OCI-LY7 (cell line): ENCODE measurements around the gene ZDHHC11B. TPM values are rescaled to one million over a fixed set of nuclear protein-coding genes. Genes with fewer than 3 reads are reported as not detected.
"Not testable (repeated sequence)": the region's sequence is repeated elsewhere in the genome, so short reads cannot be mapped to it uniquely, and the experiment has no call there.

Source experiments
- BruUV-seq: library from RNA; stranded (reverse); fragments of 400-500 nt; replicated peaks from 2 replicates; lab custom pipeline; 2021; lab: Mats Ljungman, UMichigan
- CTCF ChIA-PET: fragments of 300-600 bp; sonication (Branson Sonifier 250); formaldehyde crosslinking; loops from one replicate; lab custom pipeline; 2022; ENCODE audit warnings: antibody characterized with exemption; ENCODE audit not compliant: unreplicated experiment; lab: Charles Lee
- POLR2A ChIA-PET: fragments of 300-600 bp; sonication (Branson Sonifier 250); formaldehyde crosslinking; loops from one replicate; lab custom pipeline; 2022; ENCODE audit warnings: antibody characterized with exemption; lab: Charles Lee
- DNase-seq: peaks from one replicate; pipeline ENCODE4 v3.0.0-alpha.2; 2015; ENCODE audit warnings: low spot score
- H2AFZ ChIP-seq: fragments of 200-600 bp; sonication (generic), shearing (Covaris generic); 2 replicates; pipeline ENCODE4 v1.6.1; 2014; ENCODE audit warnings: mild to moderate bottlenecking, antibody characterized with exemption, low read length, moderate library complexity
- H3K27ac ChIP-seq: fragments of 200-600 bp; sonication (generic); 2 replicates; pipeline ENCODE4 v1.5.1; 2014; ENCODE audit warnings: mixed run types, low read depth, mild to moderate bottlenecking, moderate library complexity, low read length, inconsistent platforms; ENCODE audit not compliant: poor library complexity, severe bottlenecking
- H3K36me3 ChIP-seq: fragments of 200-600 bp; sonication (generic); 2 replicates; pipeline ENCODE4 v1.6.1; 2014; ENCODE audit warnings: mild to moderate bottlenecking, antibody characterized with exemption, low read length, moderate library complexity, mixed read lengths; ENCODE audit not compliant: insufficient read depth
- H3K4me1 ChIP-seq: fragments of 200-600 bp; sonication (generic); 2 replicates; pipeline ENCODE4 v1.5.1; 2014; ENCODE audit warnings: mild to moderate bottlenecking, low read length; ENCODE audit not compliant: insufficient read depth, poor library complexity, severe bottlenecking
- H3K4me2 ChIP-seq: fragments of 200-600 bp; sonication (generic); 2 replicates; pipeline ENCODE4 v1.6.1; 2014; ENCODE audit warnings: mild to moderate bottlenecking, low read length
- H3K4me3 ChIP-seq: fragments of 200-600 bp; sonication (generic); 2 replicates; pipeline ENCODE4 v1.5.1; 2014; ENCODE audit warnings: mild to moderate bottlenecking, low read depth, low read length; ENCODE audit not compliant: poor library complexity, severe bottlenecking
- H3K79me2 ChIP-seq: fragments of 200-600 bp; sonication (generic); 2 replicates; pipeline ENCODE4 v1.6.1; 2016; ENCODE audit warnings: low read depth, mild to moderate bottlenecking, low read length, moderate library complexity, mixed read lengths; ENCODE audit not compliant: insufficient read depth
- H3K9me2 ChIP-seq: fragments of 200-600 bp; sonication (generic); 2 replicates; pipeline ENCODE4 v1.6.1; 2016; ENCODE audit warnings: mild to moderate bottlenecking, low read length, mixed read lengths; ENCODE audit not compliant: insufficient read depth
- H3K9me3 ChIP-seq: fragments of 200-600 bp; sonication (generic); 2 replicates; pipeline ENCODE4 v1.6.1; 2014; ENCODE audit warnings: mild to moderate bottlenecking, mixed run types, low read length, mixed read lengths
- H4K20me1 ChIP-seq: fragments of 200-600 bp; sonication (generic); 2 replicates; pipeline ENCODE4 v1.6.1; 2014; ENCODE audit warnings: mild to moderate bottlenecking, antibody characterized with exemption, low read length, moderate library complexity, mixed read lengths; ENCODE audit not compliant: insufficient read depth
- EZH2phosphoT487 ChIP-seq: fragments of 200-600 bp; sonication (generic); IDR thresholded peaks from 2 replicates; pipeline ENCODE4 v1.6.1; 2018; ENCODE audit warnings: low read depth, borderline replicate concordance, mild to moderate bottlenecking, mixed run types, antibody characterized with exemption, low read length, moderate library complexity, mixed read lengths
- intact Hi-C: fragments of 100-400 bp; cut with micrococcal nuclease; formaldehyde crosslinking; loops from one replicate; pipeline ENCODE4 v1.10.0; 2022; ENCODE audit not compliant: unreplicated experiment
- total RNA-seq, 2 experiments: library from RNA; depleted of rRNA in 1 of 2; stranded (reverse); fragments of >200 nt in 1 of 2; shearing (Covaris generic) in 1 of 2; gene quantifications; 2 replicates each; pipeline ENCODE4 v1.2.3, GENCODE V29; 2014 to 2022
- TF ChIP-seq, protein P1 (sequence below): fragments of 200-600 bp; sonication (generic); conservative IDR thresholded peaks from 2 replicates; pipeline ENCODE4 v1.5.1; 2014; ENCODE audit warnings: mild to moderate bottlenecking, antibody characterized with exemption, low read length, moderate library complexity, mixed read lengths

ZDHHC11B gene
- total RNA-seq, 2 experiments from 2014 or later: 0.29 TPM; not detected in 1

DNA sequence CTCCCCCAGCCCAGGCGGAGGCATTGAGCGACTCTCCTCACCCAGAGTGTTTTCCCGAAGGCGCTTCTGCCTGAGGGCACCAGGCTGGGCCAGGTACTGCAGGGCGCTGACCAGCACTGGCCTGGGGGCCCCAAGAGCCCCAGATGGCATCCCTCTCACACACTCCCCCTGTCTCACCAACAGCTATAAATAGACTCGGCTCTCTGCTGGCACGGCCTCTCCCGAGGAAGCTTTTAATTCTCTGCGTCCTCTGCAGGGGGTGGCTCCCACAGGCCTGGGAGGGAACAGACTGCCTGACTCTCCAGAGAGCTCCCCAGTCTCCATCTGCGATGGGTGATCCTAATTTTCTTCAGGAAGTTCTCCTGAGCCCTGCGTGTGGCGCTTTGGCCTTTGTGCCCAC is 2.2 kb downstream of the ZDHHC11B start:
- POLR2A ChIA-PET, intact Hi-C loops, DNase-seq: not testable (repeated sequence)

DNA sequence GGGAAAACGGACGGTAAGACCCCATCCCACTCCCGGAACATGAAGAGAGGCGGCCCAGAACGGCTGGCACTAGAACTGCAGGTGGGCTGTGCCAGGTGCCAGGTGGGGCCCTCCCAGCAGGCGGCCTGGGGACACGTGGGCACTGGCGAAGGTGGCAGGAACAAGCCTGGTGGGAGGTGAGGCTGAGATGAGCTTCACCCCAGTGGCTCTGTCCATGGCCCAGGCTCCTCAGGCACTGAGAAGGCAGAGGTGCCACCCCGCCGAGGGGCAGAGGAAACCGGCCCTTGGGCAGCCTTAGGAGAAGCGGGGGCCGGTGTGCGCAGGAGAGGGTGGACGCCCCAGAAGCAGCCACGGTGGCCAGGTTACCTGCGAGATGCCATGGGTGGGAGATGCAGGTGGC is 4.0 kb downstream of the ZDHHC11B start:
- H3K27ac ChIP-seq, H4K20me1 ChIP-seq, H2AFZ ChIP-seq, H3K4me2 ChIP-seq, H3K9me3 ChIP-seq, H3K4me1 ChIP-seq, intact Hi-C loops, POLR2A ChIA-PET, H3K36me3 ChIP-seq, H3K9me2 ChIP-seq, CTCF ChIA-PET, H3K4me3 ChIP-seq, DNase-seq, BruUV-seq, H3K79me2 ChIP-seq: not testable (repeated sequence)

More for the DNA sequence above, 2.2 kb downstream of the ZDHHC11B start:
- H3K79me2 ChIP-seq, H4K20me1 ChIP-seq, H3K27ac ChIP-seq, H3K4me1 ChIP-seq, BruUV-seq, H3K36me3 ChIP-seq, H2AFZ ChIP-seq, H3K4me2 ChIP-seq, H3K9me3 ChIP-seq, H3K9me2 ChIP-seq, H3K4me3 ChIP-seq, CTCF ChIA-PET: not testable (repeated sequence)

DNA sequence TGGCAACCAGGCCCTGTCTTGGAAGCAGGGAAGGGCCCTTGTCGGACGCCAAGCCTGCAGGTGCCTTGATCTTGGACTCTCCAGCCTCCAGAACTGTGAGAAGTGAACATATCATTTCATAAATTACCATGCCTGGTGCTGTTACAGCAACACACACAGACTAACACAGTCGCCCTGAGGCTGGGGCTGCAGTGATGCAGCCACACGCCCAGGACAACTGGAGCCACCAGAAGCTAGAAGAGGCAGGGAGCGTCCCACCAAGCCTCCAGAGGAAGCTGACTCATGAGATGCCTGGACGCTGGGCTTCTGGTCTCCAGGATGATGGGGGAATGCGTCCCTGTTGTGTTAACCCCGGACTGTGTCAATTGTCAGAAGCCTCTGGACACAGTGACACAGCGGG is 5.6 kb downstream of the ZDHHC11B start:
- H3K27ac ChIP-seq, H3K36me3 ChIP-seq, DNase-seq, H3K9me2 ChIP-seq, POLR2A ChIA-PET, H3K79me2 ChIP-seq, H4K20me1 ChIP-seq, H2AFZ ChIP-seq, H3K4me2 ChIP-seq, H3K9me3 ChIP-seq, H3K4me1 ChIP-seq, CTCF ChIA-PET, BruUV-seq, H3K4me3 ChIP-seq, intact Hi-C loops: not testable (repeated sequence)

DNA sequence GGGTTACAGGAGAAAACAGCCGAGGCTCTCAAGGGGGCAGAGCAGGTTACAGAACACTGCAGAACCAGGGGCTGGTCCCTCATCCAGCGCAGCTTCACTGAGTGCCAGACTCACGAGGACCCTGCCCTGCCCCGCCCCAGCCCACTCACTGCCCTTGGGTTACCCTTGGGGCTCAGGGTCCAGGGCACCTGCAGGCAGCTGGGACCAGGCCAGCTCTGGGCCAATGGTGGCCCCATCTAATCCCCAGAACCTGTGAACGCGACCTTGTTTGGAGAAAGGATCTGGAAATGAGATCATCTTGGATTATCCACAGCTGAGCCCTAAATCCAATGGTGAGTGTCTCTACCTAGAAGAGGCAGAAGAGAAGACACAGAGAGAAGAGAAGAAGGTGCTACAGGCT is 6.1 kb downstream of the ZDHHC11B start:
- H4K20me1 ChIP-seq, H3K36me3 ChIP-seq, H3K4me3 ChIP-seq, H3K9me3 ChIP-seq, CTCF ChIA-PET, H3K27ac ChIP-seq, H3K9me2 ChIP-seq, POLR2A ChIA-PET, intact Hi-C loops, DNase-seq, H3K4me1 ChIP-seq, BruUV-seq, H3K79me2 ChIP-seq, H3K4me2 ChIP-seq, H2AFZ ChIP-seq: not testable (repeated sequence)

DNA sequence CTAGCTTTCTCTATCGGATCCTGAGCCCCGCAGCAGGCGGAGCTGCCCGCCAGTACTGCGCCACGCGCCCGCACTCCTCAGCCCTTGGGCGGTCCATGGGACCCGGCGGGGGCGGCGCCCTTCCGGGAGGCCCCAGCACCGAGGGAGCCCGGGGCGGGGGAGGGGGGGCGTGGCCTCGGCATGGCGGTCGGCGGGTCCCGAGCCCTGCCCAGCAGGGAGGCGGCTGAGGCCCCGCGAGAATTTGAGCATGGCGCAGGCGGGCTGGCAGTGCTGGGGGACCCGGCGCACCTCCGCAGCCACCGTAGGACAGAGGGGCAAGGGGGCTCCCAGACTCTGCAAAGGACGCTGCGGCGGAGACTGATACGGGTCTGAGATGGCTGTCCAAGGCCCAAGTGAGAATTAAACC is 6.8 kb downstream of the ZDHHC11B start:
- BruUV-seq: no TSS peak
- Histone ChIP-seq H3K27ac (no peak overlapping the region), H3K4me3 (no peak overlapping the region), H3K4me2 (no peak overlapping the region), H3K79me2 (no peaks in the 10 kb centered on the region), H3K4me1 (no peaks in the 10 kb centered on the region), H3K9me3 (no peaks in the 10 kb centered on the region), H2AFZ (no peak overlapping the region), H3K9me2 (no peaks in the 10 kb centered on the region), H4K20me1 (no peaks in the 10 kb centered on the region), H3K36me3 (no peaks in the 10 kb centered on the region)
- intact Hi-C loops: no loop called here
- DNase-seq: no peak
- TF ChIP-seq, protein P1, sequence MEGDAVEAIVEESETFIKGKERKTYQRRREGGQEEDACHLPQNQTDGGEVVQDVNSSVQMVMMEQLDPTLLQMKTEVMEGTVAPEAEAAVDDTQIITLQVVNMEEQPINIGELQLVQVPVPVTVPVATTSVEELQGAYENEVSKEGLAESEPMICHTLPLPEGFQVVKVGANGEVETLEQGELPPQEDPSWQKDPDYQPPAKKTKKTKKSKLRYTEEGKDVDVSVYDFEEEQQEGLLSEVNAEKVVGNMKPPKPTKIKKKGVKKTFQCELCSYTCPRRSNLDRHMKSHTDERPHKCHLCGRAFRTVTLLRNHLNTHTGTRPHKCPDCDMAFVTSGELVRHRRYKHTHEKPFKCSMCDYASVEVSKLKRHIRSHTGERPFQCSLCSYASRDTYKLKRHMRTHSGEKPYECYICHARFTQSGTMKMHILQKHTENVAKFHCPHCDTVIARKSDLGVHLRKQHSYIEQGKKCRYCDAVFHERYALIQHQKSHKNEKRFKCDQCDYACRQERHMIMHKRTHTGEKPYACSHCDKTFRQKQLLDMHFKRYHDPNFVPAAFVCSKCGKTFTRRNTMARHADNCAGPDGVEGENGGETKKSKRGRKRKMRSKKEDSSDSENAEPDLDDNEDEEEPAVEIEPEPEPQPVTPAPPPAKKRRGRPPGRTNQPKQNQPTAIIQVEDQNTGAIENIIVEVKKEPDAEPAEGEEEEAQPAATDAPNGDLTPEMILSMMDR: no peak
- no peak for TF ChIP-seq EZH2phosphoT487
- ChIA-PET POLR2A (interaction anchor here (0.6 kb wide), 1 partner anchor 25 kb away, joined by 3 read pairs; no protein-coding TSS in a partner anchor), CTCF (no interaction called here)
